NCI-H748 (cell line): ENCODE results near the gene NDUFAF8.
A peak's percentile ranks its signal among the peaks of the same experiment; 100 is the strongest.

Experiments
- DNase-seq: peaks from one replicate; lab custom pipeline; 2025; ENCODE audit not compliant: unreplicated experiment; lab: John Stamatoyannopoulos, UW

NDUFAF8 gene

DNA sequence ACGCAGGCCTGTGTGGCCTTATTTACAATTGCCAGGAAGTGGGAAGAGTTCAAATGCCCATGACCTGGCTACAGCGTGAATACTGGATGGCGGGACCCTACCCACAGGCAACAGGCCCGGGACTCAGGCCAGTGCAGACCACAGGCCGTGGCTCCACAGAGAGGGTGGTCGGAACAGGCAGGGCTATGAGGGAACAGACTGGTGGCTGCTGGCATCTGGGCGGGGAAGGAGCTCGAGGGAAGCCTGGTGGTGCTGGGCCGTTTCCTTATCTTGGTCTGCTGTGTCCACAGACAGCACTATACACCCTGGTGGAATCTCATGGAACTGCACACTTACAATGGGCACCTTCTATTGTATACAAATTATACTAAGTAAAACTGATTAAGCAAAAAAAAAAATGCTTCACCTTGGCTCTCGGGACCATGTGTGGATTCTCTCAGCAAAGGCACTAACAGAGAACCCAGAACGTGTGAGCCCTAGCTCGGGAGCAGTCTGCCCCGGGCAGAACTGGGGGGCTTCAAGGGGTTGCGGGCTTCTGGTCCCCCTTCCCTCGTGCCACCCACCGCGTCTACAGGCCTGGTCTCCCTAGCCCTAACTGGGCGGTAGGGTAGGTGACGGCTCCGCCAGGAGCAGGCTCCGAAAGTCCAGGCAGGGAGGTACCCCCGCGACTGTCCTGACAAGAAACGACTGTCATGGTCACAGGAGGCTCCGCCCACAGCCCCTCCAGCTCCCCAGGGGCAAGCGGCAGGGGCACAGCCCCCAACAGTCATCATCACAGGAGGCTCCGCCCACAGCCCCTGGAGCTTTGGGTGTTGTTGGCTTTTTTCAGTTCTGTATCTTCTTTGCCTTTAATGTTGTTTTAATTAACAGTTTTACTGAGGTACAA, 38.2 kb upstream of the NDUFAF8 start:
- no peak for DNase-seq

- DNase-seq, result no peak
Measured at GRCh38 chr17:81202318-81202717, 36.8 kb upstream of the NDUFAF8 start.

GRCh38 chr17:81203136-81203535, 36.0 kb upstream of the NDUFAF8 start:
- no peak for DNase-seq

GRCh38 chr17:81204578-81204977, 34.5 kb upstream of the NDUFAF8 start:
- no peak for DNase-seq

- no peak for DNase-seq
Measured at GRCh38 chr17:81206166-81206565, 33.0 kb upstream of the NDUFAF8 start.

DNA sequence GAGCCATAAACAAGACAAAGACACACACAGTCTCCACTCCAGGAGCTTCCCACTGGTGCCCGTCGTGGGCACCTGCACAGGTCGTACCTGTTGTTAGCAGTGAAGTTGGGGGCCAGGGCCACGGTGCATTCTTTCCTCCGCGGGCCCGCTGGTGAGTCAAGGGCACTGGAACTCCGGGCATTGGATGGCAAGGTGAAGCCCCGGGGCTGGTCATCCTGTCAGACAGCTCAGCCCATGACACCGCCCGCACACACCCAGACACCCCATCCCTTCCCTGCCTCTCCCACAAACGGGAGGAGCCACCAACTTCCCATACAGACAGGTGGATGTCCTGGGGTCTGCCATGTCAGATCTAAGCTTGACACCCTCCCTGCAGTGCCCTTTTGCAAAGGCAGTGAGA, 32.5 kb upstream of the NDUFAF8 start:
- no peak for DNase-seq

DNA sequence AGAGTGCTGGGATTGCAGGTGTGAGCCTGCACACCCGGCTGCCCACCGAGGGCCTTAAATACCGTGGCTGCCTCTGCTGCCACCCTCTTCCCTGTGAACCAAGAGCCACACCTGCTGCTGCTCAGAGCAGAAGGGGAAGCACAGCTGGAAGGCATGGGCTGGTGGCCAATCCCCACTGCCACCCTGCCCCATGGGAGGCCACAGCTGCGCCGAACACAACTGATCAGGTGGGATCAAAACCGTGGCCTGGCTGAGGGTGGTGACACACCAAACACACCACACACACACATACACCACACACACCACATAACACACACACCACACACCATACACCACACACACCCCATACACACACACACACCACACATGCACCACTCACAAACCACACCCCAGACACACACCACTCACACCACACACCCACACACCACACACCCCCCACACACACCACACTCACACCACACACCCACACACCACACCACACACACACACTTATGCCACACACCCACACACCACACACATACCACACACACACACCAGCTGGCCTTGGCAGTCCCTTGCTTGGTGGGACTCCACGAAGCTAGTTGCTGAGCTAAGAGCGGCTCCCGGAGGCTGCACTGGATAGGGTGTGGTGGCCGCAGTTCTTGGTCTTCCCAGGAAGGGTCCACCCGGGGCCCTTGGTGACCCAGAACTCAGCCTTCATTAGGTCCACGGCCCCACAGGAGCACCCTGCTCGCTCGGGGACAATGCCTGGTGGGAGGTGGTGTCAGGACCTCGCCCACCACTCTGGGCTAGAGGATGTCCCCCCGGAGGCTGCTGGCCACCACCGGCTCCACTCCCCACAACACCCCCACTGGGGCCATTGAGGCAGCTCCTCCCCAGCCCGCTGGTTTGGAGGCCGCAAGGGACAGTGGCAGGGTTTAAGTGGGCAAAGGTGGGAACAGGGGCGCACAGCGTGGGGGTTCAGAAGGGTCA, 31.2 kb upstream of the NDUFAF8 start:
- no peak for DNase-seq

DNA sequence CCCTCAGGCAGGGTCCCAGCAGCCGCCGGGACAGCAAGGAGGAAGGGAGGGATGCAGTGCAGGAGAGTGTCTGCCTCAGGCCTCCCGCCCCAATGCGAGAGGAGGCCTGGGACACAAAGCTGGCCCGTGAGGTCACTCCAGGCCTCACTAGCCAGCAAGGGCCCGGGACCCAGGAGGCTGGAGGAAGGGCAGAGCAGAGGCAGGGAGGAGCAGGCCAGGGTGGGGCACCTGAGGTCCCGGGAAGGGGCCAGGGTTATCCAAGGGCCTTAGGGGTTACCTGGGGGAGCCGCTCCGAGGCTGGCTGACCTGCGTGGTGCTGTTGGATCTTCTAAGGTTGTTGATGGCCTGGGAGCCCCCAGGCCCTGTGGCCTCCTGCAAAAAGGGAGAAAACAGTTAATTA, 30.5 kb upstream of the NDUFAF8 start:
- no peak for DNase-seq

GRCh38 chr17:81209141-81209540, 30.0 kb upstream of the NDUFAF8 start:
- DNase-seq, result no peak

- DNase-seq, result no peak
Measured at GRCh38 chr17:81210466-81210865, 28.7 kb upstream of the NDUFAF8 start.

GRCh38 chr17:81210868-81211267, 28.2 kb upstream of the NDUFAF8 start:
- no peak for DNase-seq

- no peak for DNase-seq
Measured at GRCh38 chr17:81212365-81212764, 26.8 kb upstream of the NDUFAF8 start.

GRCh38 chr17:81213978-81214377, 25.1 kb upstream of the NDUFAF8 start:
- no peak for DNase-seq

DNA sequence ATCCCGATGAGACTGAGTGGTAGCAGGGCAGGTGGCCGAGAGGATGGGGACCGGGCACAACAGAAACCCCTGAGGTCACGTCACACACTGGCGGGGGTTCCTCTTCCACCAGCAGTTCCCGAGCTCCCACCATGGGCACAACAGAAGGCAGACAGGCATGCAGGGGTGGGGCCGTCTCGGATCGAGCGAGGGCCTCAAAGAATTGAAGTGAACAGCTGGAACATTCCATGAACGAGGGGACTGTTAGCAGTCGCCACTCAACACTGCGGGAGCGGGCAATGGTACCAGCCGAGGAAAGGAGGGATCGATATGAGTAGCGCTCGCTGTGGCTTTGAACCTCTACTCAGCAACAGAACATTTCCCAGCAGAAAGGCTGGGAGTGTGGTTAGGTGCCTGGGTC, 21.6 kb upstream of the NDUFAF8 start:
- no peak for DNase-seq

DNA sequence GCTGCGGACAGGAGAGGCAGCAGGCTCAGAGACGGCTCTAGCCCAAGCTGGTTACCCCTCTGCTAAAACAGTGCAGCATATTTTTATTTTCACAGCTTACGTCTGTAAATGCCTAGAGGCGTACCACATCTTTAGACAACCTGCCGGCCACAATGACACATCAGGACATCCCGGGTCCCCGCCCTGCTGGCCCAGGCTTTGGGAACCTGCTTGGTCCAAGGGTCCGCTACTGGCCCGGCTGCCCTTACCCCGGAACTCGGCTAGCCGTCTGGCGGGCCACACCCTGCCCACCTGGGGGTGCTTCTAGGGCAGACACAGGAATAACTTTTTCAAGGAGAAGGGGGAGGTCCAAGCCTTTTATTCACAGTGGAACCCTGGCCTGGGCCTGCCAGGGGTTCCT, 20.7 kb upstream of the NDUFAF8 start:
- no peak for DNase-seq

DNA sequence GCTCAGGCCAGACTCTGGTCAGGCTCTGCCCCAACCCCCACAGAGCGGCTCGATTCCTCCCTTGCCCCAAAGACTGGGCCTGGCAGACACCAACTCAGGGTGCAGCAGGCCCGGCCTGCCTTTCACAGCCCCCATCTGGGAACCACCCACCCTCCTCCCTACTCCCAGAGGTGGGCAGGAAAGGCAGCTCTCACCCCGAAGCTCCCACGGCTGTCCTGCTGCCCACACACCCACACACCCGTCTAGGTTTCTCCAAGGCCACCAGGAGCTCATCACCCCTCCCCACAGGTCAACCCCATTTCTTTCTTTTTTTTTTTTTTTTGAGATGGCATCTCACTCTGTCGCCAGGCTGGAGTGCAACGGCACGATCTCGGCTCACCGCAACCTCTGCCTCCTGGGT, 20.1 kb upstream of the NDUFAF8 start:
- no peak for DNase-seq

GRCh38 chr17:81219476-81220180, 19.5 kb upstream of the NDUFAF8 start:
- no peak for DNase-seq

DNA sequence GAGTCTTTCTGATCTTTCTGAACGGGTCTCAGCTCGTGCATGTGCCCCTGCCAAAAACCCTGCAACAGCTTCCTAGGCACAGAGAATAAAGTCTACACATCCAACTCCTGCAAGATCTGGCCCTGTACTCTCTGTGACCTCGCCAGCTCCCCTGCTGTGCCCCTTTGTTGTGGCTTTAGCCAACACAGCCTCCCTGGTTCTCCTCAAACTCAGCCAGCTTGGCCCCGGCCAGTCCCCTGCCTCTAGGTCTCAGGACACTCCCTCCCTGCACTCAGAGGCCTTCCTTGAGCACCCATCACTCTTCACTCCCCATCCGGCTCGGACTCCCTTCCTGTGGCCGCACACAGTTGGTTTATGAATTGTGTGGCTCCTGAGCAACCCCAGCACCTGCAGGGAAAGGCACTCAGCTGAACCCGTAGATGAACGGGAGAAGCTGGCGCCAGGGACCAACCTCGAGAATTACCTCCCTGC, 17.7 kb upstream of the NDUFAF8 start:
- DNase-seq, result no peak

- peak; percentile 19 for DNase-seq
Measured at GRCh38 chr17:81221842-81222619, 17.1 kb upstream of the NDUFAF8 start.

DNA sequence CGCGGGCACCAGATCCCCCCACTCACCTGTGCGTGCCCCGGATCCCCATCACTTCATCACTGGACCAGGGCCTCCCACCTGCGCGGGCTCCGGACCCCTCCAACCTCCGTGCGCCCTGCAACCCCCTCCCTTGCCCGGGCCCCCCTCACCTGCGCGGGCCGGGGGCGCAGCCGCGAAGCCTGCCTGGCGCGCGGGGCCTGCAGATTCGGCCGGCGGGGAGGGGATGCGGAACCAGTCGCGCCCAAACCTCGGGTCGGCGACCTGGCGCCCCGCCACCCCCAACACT, 16.6 kb upstream of the NDUFAF8 start:
- DNase-seq, result no peak
